ENCODE results near the gene FPR2.
"Not testable (repeated sequence)": the region's sequence is repeated elsewhere in the genome, so short reads cannot be mapped to it uniquely, and the experiment has no call there.

The FPR2 gene

GRCh38 chr19:51760697-51761356 lies at the start of gene FPR2:
Gene FPR2, plus strand, starts transcription at chr19:51761180. Its CDS starts 7,479 bp downstream, at chr19:51768659.
- DNase-seq = no peak

GRCh38 chr19:51711702-51712101 lies 49.3 kb upstream of the FPR2 start:
- DNase-seq = no peak

GRCh38 chr19:51712461-51713081 lies 48.4 kb upstream of the FPR2 start:
- DNase-seq = no peak

GRCh38 chr19:51713319-51714285 lies 47.4 kb upstream of the FPR2 start:
- DNase-seq = no peak

- DNase-seq = no peak
Observed at GRCh38 chr19:51714848-51715247, 46.1 kb upstream of the FPR2 start.

- no peak for DNase-seq
Observed at GRCh38 chr19:51715850-51716249, 45.1 kb upstream of the FPR2 start.

GRCh38 chr19:51716925-51717324 lies 44.1 kb upstream of the FPR2 start:
- DNase-seq = no peak

- DNase-seq = no peak
Observed at GRCh38 chr19:51719251-51719988, 41.6 kb upstream of the FPR2 start.

- DNase-seq = no peak
Observed at GRCh38 chr19:51721905-51722304, 39.1 kb upstream of the FPR2 start.

GRCh38 chr19:51722492-51722891 lies 38.5 kb upstream of the FPR2 start:
- DNase-seq = no peak

- no peak for DNase-seq
Observed at GRCh38 chr19:51724543-51724942, 36.4 kb upstream of the FPR2 start.

- DNase-seq = no peak
Observed at GRCh38 chr19:51726049-51726448, 34.9 kb upstream of the FPR2 start.

- DNase-seq = no peak
Observed at GRCh38 chr19:51727349-51727880, 33.6 kb upstream of the FPR2 start.

- no peak for DNase-seq
Observed at GRCh38 chr19:51729781-51730180, 31.2 kb upstream of the FPR2 start.

- no peak for DNase-seq
Observed at GRCh38 chr19:51733742-51734522, 27.0 kb upstream of the FPR2 start.

- DNase-seq = no peak
Observed at GRCh38 chr19:51735759-51736449, 25.1 kb upstream of the FPR2 start.

GRCh38 chr19:51737389-51737788 lies 23.6 kb upstream of the FPR2 start:
- no peak for DNase-seq

- no peak for DNase-seq
Observed at GRCh38 chr19:51737924-51738323, 23.1 kb upstream of the FPR2 start.

GRCh38 chr19:51738523-51738922 lies 22.5 kb upstream of the FPR2 start:
- DNase-seq = not testable (repeated sequence)

- DNase-seq = no peak
Observed at GRCh38 chr19:51739466-51740213, 21.3 kb upstream of the FPR2 start.
